ENCODE measurements around the gene DSTYK. TPM values are rescaled to one million over a fixed set of nuclear protein-coding genes. Genes with fewer than 3 reads are reported as not detected.

DSTYK gene
- total RNA-seq, 1 donor from 2014 or later = 13.0 TPM

GRCh38 chr1:205152505-205152904, 59.0 kb downstream of the DSTYK start:
- Mint-ChIP-seq H3K4me1 (peaks cover 2% of the 10 kb centered on the region), H3K36me3 (peaks cover 54% of the 10 kb centered on the region), H3K9me3 (peaks cover 25% of the 10 kb centered on the region), H3K27ac (no peak overlapping the region), H3K27me3 (ENCODE audit: insufficient read depth, low read depth) (no peaks in the 10 kb centered on the region), H3K4me3 (no peak overlapping the region)
- Histone ChIP-seq H3K36me3 (peaks cover 27% of the 10 kb centered on the region), H3K27me3 (no peaks in the 10 kb centered on the region), H3K79me2 (ENCODE audit: low read depth) (no peaks in the 10 kb centered on the region), H4K20me1 (ENCODE audit: low read depth) (no peaks in the 10 kb centered on the region), H3K4me2 (no peak overlapping the region), H2AFZ (replicated peaks) (no peak overlapping the region), H3K4me3 (no peak overlapping the region), H3K27ac (no peak overlapping the region), H3K9ac (no peak overlapping the region), H3K9me3 (ENCODE audit: low read depth) (peaks cover 5% of the 10 kb centered on the region), H3K4me1 (peaks cover 5% of the 10 kb centered on the region), H3F3A (ENCODE audit: low read depth) (peaks cover 7% of the 10 kb centered on the region)
- TF ChIP-seq CTCF (IDR thresholded peaks at IDR 0.05) = no peak
- TF ChIP-seq EZH2 (IDR thresholded peaks at IDR 0.05) = no peak
- TF ChIP-seq EZH2phosphoT487 (IDR thresholded peaks at IDR 0.05) = no peak
- DNase-seq (ENCODE audit: low spot score) = no peak

DNA sequence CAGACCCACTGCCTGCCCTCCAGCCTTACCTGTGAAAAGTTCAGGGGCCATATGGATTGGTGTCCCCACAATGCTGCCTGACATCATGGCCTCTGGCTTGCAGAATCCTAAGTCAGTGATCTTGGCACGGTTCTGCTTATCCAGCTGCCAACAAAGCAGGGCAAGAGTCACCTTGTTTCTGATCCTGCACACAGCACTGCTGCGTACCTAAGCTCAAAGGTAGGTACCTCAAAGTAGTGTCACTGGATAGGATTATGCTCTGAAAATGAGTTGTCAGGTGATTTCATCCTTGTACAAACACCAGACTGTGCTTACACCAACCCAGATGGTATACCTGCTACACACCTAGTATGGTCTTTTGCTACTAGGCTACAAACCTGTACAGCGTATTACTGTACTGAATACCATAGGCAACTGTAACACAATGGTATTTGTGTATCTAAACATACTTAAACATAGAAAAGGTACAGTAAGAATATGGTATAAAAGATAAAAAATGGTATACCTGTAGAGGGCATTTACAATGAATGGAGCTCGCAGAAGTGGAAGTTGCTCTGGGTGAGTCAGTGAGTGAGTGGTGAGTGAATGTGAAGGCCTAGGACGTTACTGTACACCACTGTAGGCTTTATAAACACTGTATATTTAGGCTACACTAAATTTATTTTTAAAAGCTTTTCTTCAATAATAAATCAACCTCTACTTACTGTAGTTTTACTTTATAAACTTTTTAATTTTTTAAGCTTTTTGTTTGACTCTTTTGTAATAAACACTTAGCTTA, 60.7 kb downstream of the DSTYK start:
- no peak overlapping the region for H2AFZ ChIP-seq (replicated peaks)
- H3F3A ChIP-seq (ENCODE audit: low read depth) = peaks cover 7% of the 10 kb centered on the region
- Mint-ChIP-seq H3K27me3 (ENCODE audit: insufficient read depth, low read depth) (no peaks in the 10 kb centered on the region), H3K4me3 (no peak overlapping the region), H3K9me3 (peaks cover 10% of the 10 kb centered on the region), H3K4me1 (peaks cover 4% of the 10 kb centered on the region), H3K27ac (no peak overlapping the region), H3K36me3 (peaks cover 46% of the 10 kb centered on the region)
- H3K4me3 ChIP-seq = no peak overlapping the region
- no peaks in the 10 kb centered on the region for H4K20me1 ChIP-seq (ENCODE audit: low read depth)
- DNase-seq (ENCODE audit: low spot score) = no peak
- H3K27me3 ChIP-seq = no peaks in the 10 kb centered on the region
- no peak for TF ChIP-seq EZH2phosphoT487 (IDR thresholded peaks at IDR 0.05)
- peaks cover 11% of the 10 kb centered on the region for H3K36me3 ChIP-seq
- no peak overlapping the region for H3K9ac ChIP-seq
- H3K27ac ChIP-seq = no peak overlapping the region
- no peaks in the 10 kb centered on the region for H3K9me3 ChIP-seq (ENCODE audit: low read depth)
- no peaks in the 10 kb centered on the region for H3K79me2 ChIP-seq (ENCODE audit: low read depth)
- H3K4me2 ChIP-seq = no peak overlapping the region
- peaks cover 9% of the 10 kb centered on the region for H3K4me1 ChIP-seq

- H2AFZ ChIP-seq (replicated peaks) = no peak overlapping the region
These were observed 64.2 kb downstream of the DSTYK start for GRCh38 chr1:205147191-205147835.

More at GRCh38 chr1:205147191-205147835, 64.2 kb downstream of the DSTYK start:
- peak; percentile 4 for DNase-seq (ENCODE audit: low spot score)
- no peak overlapping the region for H3K27ac ChIP-seq
- no peak for TF ChIP-seq CTCF (IDR thresholded peaks at IDR 0.05)
- H3K79me2 ChIP-seq (ENCODE audit: low read depth) = no peaks in the 10 kb centered on the region
- H3K27ac Mint-ChIP-seq = no peak overlapping the region
- no peak overlapping the region for H3K4me3 Mint-ChIP-seq
- no peak overlapping the region for H3K9ac ChIP-seq
- H3K4me2 ChIP-seq = peak overlapping the region; percentile 10
- H3K4me1 Mint-ChIP-seq = peaks cover 9% of the 10 kb centered on the region
- peaks cover 13% of the 10 kb centered on the region for H3F3A ChIP-seq (ENCODE audit: low read depth)
- no peaks in the 10 kb centered on the region for H3K9me3 Mint-ChIP-seq
- no peaks in the 10 kb centered on the region for H3K36me3 ChIP-seq
- no peaks in the 10 kb centered on the region for H3K9me3 ChIP-seq (ENCODE audit: low read depth)
- H3K4me3 ChIP-seq = no peak overlapping the region
- H4K20me1 ChIP-seq (ENCODE audit: low read depth) = no peaks in the 10 kb centered on the region
- no peaks in the 10 kb centered on the region for H3K27me3 Mint-ChIP-seq (ENCODE audit: insufficient read depth, low read depth)
- peaks cover 9% of the 10 kb centered on the region for H3K4me1 ChIP-seq
- H3K36me3 Mint-ChIP-seq = peaks cover 25% of the 10 kb centered on the region
- no peaks in the 10 kb centered on the region for H3K27me3 ChIP-seq

Measured in neural progenitor cell (in vitro differentiated cells).